GM21381 (cell line): ENCODE results near the gene DUSP12.

ENCODE experiments used
- ATAC-seq: cut with Tn5 transposase; IDR thresholded peaks from one replicate; pipeline ENCODE4 v1.9.1; 2021; ENCODE audit warnings: mild to moderate bottlenecking, moderate library complexity; ENCODE audit not compliant: unreplicated experiment

Gene DUSP12

DNA sequence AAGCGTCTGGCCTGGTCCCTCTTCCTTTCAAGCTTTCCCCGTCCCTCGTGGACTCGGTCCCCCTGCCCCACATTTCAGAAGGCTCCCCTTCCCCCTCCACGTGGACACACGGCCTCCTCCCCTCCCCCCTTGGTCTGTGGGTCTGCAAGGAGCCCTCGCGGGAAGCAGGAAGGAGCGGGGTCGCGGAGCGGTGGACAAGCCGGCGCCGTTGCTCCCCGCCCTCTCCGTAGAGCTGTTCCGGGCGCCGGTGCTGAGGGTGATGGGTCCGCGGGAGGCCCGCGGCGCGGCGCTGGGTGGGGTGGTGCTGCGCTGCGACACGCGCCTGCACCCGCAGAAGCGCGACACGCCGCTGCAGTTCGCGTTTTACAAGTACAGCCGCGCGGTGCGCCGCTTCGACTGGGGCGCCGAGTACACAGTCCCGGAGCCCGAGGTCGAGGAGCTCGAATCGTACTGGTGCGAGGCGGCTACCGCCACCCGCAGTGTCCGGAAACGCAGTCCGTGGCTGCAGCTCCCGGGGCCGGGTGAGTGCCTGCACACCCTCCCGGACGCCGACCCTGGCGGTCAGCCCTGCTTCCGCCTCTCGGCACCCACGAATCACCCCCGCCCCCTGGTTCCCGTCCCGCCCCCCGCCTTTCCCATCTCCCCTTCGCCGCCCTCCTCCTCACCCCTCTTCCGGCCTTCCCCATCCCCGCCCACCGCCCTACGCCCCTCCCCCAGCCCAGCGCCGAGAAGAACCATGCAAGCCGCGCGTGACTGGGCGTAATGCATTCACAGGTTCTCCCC, 22.9 kb upstream of the DUSP12 start:
- peak; percentile 51 for ATAC-seq

DNA sequence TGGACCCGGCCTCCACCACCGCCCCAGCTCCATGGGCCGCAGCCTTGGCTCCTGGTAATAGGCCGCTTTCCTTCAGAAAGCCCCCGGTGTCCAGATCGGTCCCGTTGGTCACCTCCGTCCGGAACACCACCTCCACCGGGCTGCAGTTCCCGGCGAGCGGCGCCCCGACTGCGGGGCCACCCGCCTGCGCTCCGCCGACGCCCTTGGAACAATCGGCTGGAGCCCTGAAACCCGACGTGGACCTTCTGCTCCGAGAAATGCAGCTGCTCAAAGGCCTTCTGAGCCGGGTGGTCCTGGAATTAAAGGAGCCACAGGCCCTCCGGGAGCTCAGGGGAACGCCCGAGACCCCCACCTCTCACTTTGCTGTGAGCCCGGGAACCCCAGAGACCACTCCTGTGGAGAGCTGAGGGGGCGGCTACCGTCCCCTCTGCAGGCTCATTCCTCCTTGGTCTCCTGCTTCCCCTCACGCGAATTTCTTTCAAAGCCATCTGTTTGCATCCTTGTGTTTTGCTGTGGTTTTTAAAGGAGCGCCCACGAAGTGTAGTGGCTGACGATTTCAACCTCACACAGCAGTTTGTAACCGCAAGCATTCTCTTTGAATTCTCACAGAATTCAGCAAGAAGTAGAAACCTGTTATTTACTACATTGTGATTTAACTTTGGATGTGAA, 22.2 kb upstream of the DUSP12 start:
- no peak for ATAC-seq

DNA sequence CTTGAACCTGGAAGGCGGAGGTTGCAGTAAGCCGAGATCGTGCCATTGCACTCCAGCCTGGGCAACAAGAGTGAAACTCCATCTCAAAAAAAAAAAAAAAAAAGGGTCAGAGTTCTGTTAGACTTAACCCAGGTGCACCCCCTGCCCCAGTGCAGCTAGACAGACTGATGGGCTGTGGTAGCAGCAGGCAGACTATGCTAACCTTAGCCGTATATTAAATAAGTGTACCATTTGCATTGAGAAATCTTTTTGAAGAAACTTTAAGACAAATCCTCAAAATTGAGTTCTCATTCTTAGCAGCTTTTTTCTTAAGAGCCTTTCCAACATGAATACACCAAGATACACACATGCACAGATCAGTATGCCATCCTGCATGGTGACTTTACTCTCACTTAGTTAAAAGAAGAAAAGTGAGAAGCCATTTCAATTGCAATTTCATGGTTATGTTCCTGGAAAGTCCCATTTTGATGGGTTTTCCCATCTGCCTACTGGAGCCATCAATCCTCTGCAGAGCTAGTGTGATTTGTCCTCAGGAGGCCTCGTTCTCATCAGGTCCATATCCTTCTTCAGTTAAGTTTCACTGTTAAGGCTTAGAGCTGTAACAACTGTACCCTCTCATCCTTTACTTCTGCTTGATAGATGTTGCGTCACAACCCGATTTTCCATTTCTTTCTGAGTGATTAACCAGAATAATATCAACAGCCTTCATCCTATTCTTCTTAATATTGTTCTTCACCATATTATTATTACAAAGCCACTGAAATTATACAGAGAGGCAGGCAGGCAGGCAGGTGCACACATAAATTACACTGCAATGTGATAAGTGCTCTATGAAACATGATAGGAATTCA, 21.0 kb upstream of the DUSP12 start:
- no peak for ATAC-seq

GRCh38 chr1:161730050-161730564, 19.5 kb upstream of the DUSP12 start:
- ATAC-seq: no peak

DNA sequence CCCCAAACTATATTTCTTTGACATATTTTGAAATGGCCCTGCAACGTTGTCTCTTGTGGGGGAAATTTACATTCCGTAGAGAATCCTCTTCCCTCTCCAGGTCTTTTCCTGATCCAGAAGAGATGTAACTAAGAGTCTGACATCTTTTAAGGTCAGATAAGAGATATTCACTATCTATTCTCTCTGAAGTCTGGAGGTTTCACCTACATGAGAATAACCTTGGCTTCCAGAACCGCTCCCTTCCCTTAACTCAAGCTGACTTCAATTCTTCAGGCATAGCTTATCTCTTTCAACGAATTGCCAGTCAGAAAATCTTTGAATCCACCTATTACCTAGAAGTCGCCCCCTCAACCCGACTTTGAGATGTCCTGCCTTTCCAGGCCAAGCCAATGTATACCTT, 18.3 kb upstream of the DUSP12 start:
- ATAC-seq: no peak

DNA sequence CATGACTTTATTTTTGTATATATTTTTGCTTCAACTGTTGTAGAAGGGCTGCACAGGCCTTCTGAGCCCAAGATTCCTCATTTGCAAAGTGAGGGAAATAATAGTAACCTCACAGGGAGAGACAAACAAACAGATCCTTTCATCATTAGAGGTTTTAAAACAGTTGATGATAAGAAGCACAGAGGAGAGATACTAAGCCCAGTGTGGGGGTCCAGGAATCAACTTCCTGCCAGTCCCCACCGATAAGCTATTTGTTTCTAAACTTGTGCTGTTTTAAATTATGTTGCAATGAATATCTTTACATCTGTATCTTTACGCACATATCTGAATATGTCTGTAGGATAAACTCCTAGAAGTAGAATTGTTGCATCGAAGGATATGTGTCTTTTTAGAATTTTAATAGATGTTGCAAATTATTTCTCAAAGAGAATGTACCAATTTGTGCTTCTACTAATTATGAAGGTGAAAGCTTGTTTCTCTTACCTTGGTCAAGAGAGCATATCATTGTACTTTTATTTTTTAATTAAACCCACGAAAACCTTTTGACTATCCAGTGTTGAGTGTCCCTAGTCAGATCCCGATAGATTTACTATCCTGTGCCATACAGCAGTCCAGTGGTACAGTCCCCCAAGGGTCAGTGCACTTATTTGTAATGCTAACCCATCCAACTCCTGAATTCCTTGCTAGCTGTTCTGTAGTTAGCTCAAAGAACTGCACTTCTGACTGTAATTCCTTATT, 17.4 kb upstream of the DUSP12 start:
- no peak for ATAC-seq

DNA sequence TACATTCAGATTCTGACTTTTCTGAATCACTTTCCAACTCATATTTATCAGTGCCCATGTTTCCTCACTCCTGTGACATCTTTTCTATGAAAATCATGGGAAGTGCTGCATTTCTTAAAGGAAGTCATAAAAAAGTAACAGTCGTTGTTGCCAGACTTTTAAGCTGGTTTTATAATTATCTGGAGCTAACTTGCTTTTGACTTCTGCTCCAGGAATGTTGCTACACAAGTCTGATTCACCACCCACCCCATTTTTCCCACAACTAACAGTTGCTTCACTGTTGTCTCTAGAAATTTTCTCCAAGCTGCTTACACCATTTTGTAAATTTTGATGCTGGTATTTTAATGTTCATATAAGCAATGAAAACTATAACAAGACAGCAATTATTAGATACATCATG, 16.1 kb upstream of the DUSP12 start:
- no peak for ATAC-seq

DNA sequence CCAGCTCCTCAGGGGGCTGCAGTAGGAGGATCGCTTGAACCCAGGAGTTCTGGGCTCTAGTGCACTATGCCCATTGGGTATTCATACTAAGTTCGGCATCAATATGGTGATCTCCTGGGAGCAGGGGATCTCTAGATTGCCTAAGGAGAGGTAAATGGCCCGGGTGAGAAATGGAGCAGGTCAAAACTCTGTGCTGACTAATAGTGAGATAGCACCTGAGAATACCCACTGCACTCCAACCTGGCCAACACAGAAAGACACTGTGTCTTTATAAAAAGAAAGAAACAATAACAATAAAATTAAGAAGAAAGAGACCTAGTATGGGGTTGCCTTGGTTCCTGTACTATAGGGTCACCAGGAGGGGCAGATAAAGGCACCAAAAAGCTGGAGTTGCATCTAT, 13.7 kb upstream of the DUSP12 start:
- no peak for ATAC-seq

GRCh38 chr1:161736335-161736969, 13.1 kb upstream of the DUSP12 start:
- no peak for ATAC-seq

DNA sequence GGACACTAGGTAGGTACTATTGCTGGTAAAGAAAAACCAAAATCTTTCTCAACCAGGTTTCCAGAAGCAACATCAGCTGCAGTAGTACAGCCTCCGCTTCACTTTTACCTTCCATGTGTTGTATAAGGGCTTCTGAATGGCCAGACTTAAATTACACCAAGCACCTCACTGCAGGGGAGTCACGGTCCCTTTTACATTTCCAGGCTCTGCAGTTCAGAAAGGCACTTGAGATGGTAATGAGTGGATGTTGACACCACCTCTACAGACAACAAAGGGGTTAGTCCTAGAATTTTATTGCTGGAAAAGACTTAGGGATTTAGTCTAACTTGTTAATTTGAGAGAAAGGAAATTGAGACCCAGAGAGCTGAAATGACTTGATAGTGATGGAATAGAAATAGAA, 12.0 kb upstream of the DUSP12 start:
- no peak for ATAC-seq

- peak; percentile 63 for ATAC-seq
Measured at GRCh38 chr1:161738627-161739287, 10.8 kb upstream of the DUSP12 start.

- ATAC-seq: no peak
Measured at GRCh38 chr1:161739865-161740566, 9.6 kb upstream of the DUSP12 start.

- no peak for ATAC-seq
Measured at GRCh38 chr1:161740921-161741320, 8.7 kb upstream of the DUSP12 start.

- no peak for ATAC-seq
Measured at GRCh38 chr1:161743231-161743630, 6.4 kb upstream of the DUSP12 start.

DNA sequence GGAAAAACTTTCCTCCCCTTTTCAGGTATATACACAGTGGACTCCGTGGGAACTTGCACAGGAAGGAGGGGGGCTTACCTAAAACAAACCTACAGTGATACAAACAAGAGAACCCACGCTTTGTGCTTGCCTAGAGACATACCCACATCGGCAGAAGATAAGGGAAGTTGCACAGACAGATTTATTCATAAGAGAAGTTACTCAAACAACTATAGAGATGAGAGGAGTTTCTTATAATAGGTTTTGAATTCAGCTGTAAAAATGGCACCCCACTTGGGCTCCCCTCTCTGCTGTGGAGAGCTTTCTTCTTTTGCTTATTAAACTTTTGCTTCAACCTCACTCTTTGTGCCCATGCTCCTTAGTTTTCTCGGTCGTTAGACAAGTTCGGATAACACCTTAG, 1.8 kb upstream of the DUSP12 start:
- no peak for ATAC-seq

DNA sequence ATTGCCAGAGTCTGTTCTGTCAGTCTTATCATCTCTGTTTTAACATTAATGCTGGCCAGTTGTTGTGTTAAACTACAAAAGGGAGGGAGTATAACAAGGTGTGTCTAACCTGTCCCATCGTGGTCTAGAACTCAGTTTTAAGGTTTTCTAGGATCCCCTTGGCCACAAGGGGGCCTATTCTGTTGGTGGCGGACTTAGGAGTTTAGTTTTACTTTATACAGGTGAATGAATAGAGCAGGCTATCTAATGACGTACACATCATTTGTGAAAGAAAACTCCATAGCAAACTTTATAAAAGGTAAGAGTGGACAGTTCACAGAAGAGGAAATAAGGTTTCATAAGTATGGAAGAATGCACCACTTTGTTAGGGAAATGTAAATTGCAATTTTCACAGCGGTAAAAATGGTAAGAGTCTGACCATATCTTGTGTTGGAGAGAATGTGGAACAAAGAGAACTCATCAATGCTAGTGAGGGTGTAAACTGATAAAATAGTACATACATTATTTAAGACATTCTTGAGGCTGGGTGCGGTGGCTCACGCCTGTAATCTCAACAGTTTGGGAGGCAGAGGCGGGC, 14.0 kb downstream of the DUSP12 start:
- ATAC-seq: no peak

- peak; percentile 72 for ATAC-seq
Measured at GRCh38 chr1:161766102-161766981, 16.8 kb downstream of the DUSP12 start, which contains the start of gene ATF6. Gene ATF6 (plus strand): TSS chr1:161766320. CDS start chr1:161766361, 41 bp downstream.

DNA sequence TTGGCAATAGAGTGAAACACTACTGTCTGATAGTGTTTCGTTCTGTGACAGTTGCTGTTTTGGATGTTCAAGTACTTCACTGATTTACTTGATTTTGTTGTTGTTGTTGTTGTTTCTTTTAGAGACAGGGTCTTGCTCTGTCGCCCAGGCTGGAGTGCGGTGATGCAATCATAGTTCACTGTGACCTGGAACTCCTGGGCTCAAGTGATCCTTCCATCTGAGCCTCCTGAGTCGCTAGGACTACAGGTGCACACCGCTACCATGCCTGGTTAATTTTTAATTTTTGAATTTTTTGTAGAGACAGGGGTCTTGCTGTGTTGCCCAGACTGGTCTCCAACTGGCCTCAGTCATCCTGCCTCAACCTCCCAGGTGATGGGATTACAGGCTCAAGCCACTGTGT, 18.9 kb downstream of the DUSP12 start:
- no peak for ATAC-seq
